B cell (primary cell): Measurements from ENCODE around the gene GMEB2. TPM values are rescaled to one million over a fixed set of nuclear protein-coding genes. Genes with fewer than 3 reads are reported as not detected.

ENCODE experiments used
- ATAC-seq: fragments of 200-7000 bp; cut with Tn5 transposase; one replicate; pipeline ENCODE4 v1.10.0; 2021; ENCODE audit warnings: low read depth, mild to moderate bottlenecking, moderate number of reproducible peaks, moderate library complexity
- CTCF ChIA-PET: fragments of 350-600 bp; sonication (Branson Sonifier 250); formaldehyde crosslinking; loops from one replicate; lab custom pipeline; 2021; ENCODE audit warnings: antibody characterized with exemption, inconsistent platforms; lab: Charles Lee
- POLR2A ChIA-PET: fragments of 350-600 bp; sonication (Branson Sonifier 250); formaldehyde crosslinking; loops from one replicate; lab custom pipeline; 2021; ENCODE audit warnings: antibody characterized with exemption; lab: Charles Lee
- DNase-seq: peaks from one replicate; pipeline ENCODE4 v3.0.0; 2013
- H2AFZ ChIP-seq: 2 replicates; pipeline ENCODE4 v1.6.1; 2012; ENCODE audit warnings: mild to moderate bottlenecking, low read depth, low read length; ENCODE audit not compliant: insufficient read depth, poor library complexity, severe bottlenecking
- H3K27ac ChIP-seq, 2 donors: 1 replicate in 1 of 2; 2 replicates in 1 of 2; pipeline ENCODE4 v1.5.1; 2012 to 2013; ENCODE audit warnings: low read length in 2 of 2, mild to moderate bottlenecking in 2 of 2, moderate library complexity in 1 of 2
- H3K27me3 ChIP-seq, 4 experiments: fragments of 200-600 bp in 1 of 4; sonication (generic) in 1 of 4; replicated peaks in 1 of 4; 1 replicate in 2 of 4; 2 replicates in 2 of 4; pipeline versions ENCODE4 v1.6.1 to v1.7.0; 2013 to 2016; ENCODE audit warnings: low read length in 3 of 4, mild to moderate bottlenecking in 2 of 4, mixed read lengths in 1 of 4, moderate library complexity in 1 of 4; ENCODE audit not compliant: insufficient read depth in 4 of 4, control insufficient read depth in 3 of 4; ENCODE audit errors: control extremely low read depth in 1 of 4
- H3K36me3 ChIP-seq, 2 experiments: replicated peaks in 1 of 2; 1 replicate in 1 of 2; 2 replicates in 1 of 2; pipeline versions ENCODE4 v1.6.1 to v1.7.1; 2013; ENCODE audit warnings: low read length in 1 of 2; ENCODE audit not compliant: insufficient read depth in 2 of 2, control insufficient read depth in 1 of 2; ENCODE audit errors: control extremely low read depth in 1 of 2, extremely low read depth in 1 of 2
- H3K4me1 ChIP-seq, 2 donors: fragments of 200-600 bp in 1 of 2; sonication (generic) in 1 of 2; 1 replicate in 1 of 2; 2 replicates in 1 of 2; pipeline versions ENCODE4 v1.5.1 to v1.6.1; 2013 to 2017; ENCODE audit warnings: low read length in 2 of 2; ENCODE audit not compliant: control insufficient read depth in 2 of 2, insufficient read depth in 2 of 2
- H3K4me2 ChIP-seq: replicated peaks from 2 replicates; pipeline ENCODE3; 2012; ENCODE audit warnings: mild to moderate bottlenecking, low read depth, low read length; ENCODE audit not compliant: poor library complexity, severe bottlenecking
- H3K4me3 ChIP-seq, 5 experiments: fragments of 200-600 bp in 1 of 5; sonication (generic) in 1 of 5; 1 replicate in 3 of 5; 2 replicates in 2 of 5; pipeline versions ENCODE4 v1.5.1 to v1.7.0; 2011 to 2016; ENCODE audit warnings: low read length in 4 of 5, mild to moderate bottlenecking in 4 of 5, low read depth in 2 of 5, control low read depth in 1 of 5, moderate library complexity in 1 of 5; ENCODE audit not compliant: insufficient read depth in 1 of 5; ENCODE audit errors: control extremely low read depth in 1 of 5, extremely low read depth in 1 of 5
- H3K79me2 ChIP-seq: fragments of 200-600 bp; sonication (generic); one replicate; pipeline ENCODE4 v1.6.0; 2016; ENCODE audit warnings: low read length; ENCODE audit not compliant: control insufficient read depth, insufficient read depth
- H3K9ac ChIP-seq: fragments of 200-600 bp; sonication (generic); 2 replicates; pipeline ENCODE4 v1.6.1; 2017; ENCODE audit warnings: mild to moderate bottlenecking, low read length, moderate library complexity
- H3K9me3 ChIP-seq, 3 donors: one replicate each; pipeline versions ENCODE4 v1.6.1 to v1.7.1; 2013; ENCODE audit warnings: low read length in 2 of 3; ENCODE audit not compliant: control insufficient read depth in 2 of 3, insufficient read depth in 1 of 3; ENCODE audit errors: control extremely low read depth in 1 of 3
- H4K20me1 ChIP-seq: 2 replicates; pipeline ENCODE4 v1.6.0; 2012; ENCODE audit warnings: mild to moderate bottlenecking, low read length; ENCODE audit not compliant: insufficient read depth, control insufficient read depth, poor library complexity, severe bottlenecking
- H3K27ac Mint-ChIP-seq: one replicate; pipeline ENCODE4 v1.8.0; 2021; ENCODE audit warnings: mixed read lengths
- H3K27me3 Mint-ChIP-seq: one replicate; pipeline ENCODE4 v1.8.0; 2021; ENCODE audit warnings: mixed read lengths
- H3K4me1 Mint-ChIP-seq: one replicate; pipeline ENCODE4 v1.8.0; 2021; ENCODE audit warnings: mixed read lengths
- H3K4me3 Mint-ChIP-seq: one replicate; pipeline ENCODE4 v1.8.0; 2021; ENCODE audit warnings: mixed read lengths
- H3K9me3 Mint-ChIP-seq: one replicate; pipeline ENCODE4 v1.8.0; 2022; ENCODE audit warnings: mixed read lengths; ENCODE audit not compliant: insufficient read depth
- EZH2 ChIP-seq: IDR thresholded peaks from 2 replicates; pipeline ENCODE4 v1.6.1; 2012; ENCODE audit warnings: borderline replicate concordance, low read depth, mild to moderate bottlenecking, moderate library complexity, low read length; ENCODE audit not compliant: insufficient read depth, poor library complexity, severe bottlenecking
- WGBS: methylation state at CpG from one replicate; pipeline ENCODE4 v1.1.5; 2013; ENCODE audit warnings: missing lambda C conversion rate; ENCODE audit not compliant: insufficient coverage; 5-methylcytosine and 5-hydroxymethylcytosine counted together
- intact Hi-C: fragments of 100-400 bp; cut with micrococcal nuclease; formaldehyde crosslinking; loops from one replicate; pipeline ENCODE4 v1.10.0; 2022
- polyA plus RNA-seq: library from polyadenylated mRNA; depleted of rRNA; stranded (reverse); fragments of >200 nt; gene quantifications from 2 replicates; pipeline ENCODE4 v1.2.3, GENCODE V29; 2012
- total RNA-seq, 2 donors: library from RNA; stranded (reverse); fragments of 120-200 nt in 1 of 2; gene quantifications; 1 replicate in 1 of 2; 2 replicates in 1 of 2; pipeline versions ENCODE4 v1.2.3 to v1.2.4, GENCODE V29; 2013 to 2022
- TF ChIP-seq, protein P1 (sequence below): fragments of 200-600 bp; IDR thresholded peaks from one replicate; pipeline ENCODE4 v1.8.0; 2022; ENCODE audit warnings: antibody characterized with exemption, mild to moderate bottlenecking

Gene GMEB2
- total and polyA plus RNA-seq, 2 donors (not counting 1 experiment from before 2014, with no cell fraction given), result 17.7 to 24.5 TPM

DNA sequence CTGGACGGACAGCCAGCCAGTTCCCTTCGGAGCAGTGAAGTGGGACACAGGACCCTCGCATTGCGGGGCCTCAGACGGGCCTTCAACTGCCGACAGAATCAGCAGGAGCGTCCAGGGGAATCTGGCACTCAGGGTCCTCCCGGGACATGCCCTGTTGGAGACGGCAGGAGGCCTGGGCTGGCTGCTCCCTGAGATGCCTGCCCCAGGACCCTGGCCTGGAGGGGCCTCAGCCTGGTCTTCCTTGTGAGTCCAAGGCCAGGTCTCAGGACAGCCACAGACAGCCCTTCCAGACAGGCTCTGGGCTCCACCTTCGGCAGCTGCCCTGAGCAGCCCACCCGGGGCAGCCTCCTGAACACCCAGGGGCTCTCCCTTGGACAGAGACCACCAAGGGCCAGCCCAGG is 38.3 kb downstream of the GMEB2 start:
- H3K9me3 Mint-ChIP-seq, result no peaks in the 10 kb centered on the region
- TF ChIP-seq EZH2, result no peak
- TF ChIP-seq, protein P1, sequence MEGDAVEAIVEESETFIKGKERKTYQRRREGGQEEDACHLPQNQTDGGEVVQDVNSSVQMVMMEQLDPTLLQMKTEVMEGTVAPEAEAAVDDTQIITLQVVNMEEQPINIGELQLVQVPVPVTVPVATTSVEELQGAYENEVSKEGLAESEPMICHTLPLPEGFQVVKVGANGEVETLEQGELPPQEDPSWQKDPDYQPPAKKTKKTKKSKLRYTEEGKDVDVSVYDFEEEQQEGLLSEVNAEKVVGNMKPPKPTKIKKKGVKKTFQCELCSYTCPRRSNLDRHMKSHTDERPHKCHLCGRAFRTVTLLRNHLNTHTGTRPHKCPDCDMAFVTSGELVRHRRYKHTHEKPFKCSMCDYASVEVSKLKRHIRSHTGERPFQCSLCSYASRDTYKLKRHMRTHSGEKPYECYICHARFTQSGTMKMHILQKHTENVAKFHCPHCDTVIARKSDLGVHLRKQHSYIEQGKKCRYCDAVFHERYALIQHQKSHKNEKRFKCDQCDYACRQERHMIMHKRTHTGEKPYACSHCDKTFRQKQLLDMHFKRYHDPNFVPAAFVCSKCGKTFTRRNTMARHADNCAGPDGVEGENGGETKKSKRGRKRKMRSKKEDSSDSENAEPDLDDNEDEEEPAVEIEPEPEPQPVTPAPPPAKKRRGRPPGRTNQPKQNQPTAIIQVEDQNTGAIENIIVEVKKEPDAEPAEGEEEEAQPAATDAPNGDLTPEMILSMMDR, result no peak
- Histone ChIP-seq H4K20me1 (no peaks in the 10 kb centered on the region), H3K4me1 (peaks cover 3 to 8% of the 10 kb centered on the region in 2 donors), H3K36me3 (peaks cover 0 to 39% of the 10 kb centered on the region in 2 experiments), H3K9ac (no peak overlapping the region), H3K27me3 (no peaks in the 10 kb centered on the region), H2AFZ (no peak overlapping the region), H3K79me2 (peaks cover 4% of the 10 kb centered on the region), H3K9me3 (no peaks in the 10 kb centered on the region), H3K27ac (no peak overlapping the region), H3K4me3 (no peak overlapping the region), H3K4me2 (no peak overlapping the region)
- ATAC-seq (no peak), DNase-seq (no peak)
- H3K27ac Mint-ChIP-seq, result no peak overlapping the region
- H3K4me1 Mint-ChIP-seq, result peaks cover 2% of the 10 kb centered on the region
- CTCF ChIA-PET, result no interaction called here
- POLR2A ChIA-PET, result no interaction called here
- intact Hi-C loops, result no loop called here
- WGBS, result 94% methylated on average over 11 of the region's 11 CpGs
- H3K27me3 Mint-ChIP-seq, result no peaks in the 10 kb centered on the region
- H3K4me3 Mint-ChIP-seq, result no peak overlapping the region

DNA sequence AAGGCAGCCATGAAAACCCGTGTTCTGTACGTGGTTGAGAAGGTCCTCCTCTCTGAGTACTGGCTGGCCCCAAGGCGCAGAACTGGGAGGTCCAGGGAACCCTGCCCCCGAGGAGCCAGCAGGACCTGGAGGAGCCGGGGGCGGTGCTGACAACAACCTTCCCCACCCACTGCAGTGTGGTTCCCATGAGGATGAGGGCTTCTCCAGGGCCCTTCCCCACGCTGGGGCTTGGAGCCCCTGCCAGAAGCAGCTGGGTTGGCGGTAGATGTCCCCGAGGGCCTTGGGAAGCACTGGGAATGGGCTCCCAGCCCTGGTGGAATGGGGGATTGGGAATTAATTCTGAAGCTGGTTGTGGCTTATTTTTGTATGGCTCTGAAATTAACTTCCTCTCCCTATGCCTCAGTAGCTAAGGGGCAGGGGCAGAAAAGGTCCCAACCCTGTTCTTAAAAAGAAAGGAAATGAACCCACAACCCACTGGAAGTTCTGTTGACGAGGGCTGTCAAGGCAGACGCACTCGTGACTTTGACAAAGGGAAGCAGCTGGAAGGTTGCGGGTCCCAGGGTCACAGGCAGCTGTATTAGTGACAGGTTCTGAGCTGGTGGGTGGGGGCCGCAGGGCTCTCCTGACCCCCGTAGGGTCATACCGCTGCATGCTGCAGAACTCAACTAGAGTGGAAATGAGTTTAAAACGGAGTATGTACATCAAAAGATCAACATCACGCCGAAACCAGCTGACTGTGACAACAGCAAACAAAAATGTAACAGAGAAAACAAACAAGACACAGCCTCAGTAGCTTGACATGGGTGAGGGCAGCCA is 38.9 kb downstream of the GMEB2 start:
- Histone ChIP-seq H4K20me1 (no peaks in the 10 kb centered on the region), H3K4me1 (peaks cover 3 to 8% of the 10 kb centered on the region in 2 donors), H3K4me3 (no peak overlapping the region), H3K27me3 (no peaks in the 10 kb centered on the region), H3K9ac (no peak overlapping the region), H2AFZ (no peak overlapping the region), H3K9me3 (no peaks in the 10 kb centered on the region), H3K36me3 (peaks cover 0 to 36% of the 10 kb centered on the region in 2 experiments), H3K4me2 (no peak overlapping the region), H3K79me2 (no peaks in the 10 kb centered on the region), H3K27ac (peak overlapping the region in 1 of 2 donors; percentile 16)
- ChIA-PET CTCF (no interaction called here), POLR2A (no interaction called here)
- Mint-ChIP-seq H3K27me3 (no peaks in the 10 kb centered on the region), H3K9me3 (no peaks in the 10 kb centered on the region), H3K4me1 (peaks cover 2% of the 10 kb centered on the region), H3K27ac (peak overlapping the region; percentile 37), H3K4me3 (no peak overlapping the region)
- TF ChIP-seq, protein P1, result no peak
- no peak for TF ChIP-seq EZH2
- WGBS, result 35% methylated on average over 17 of the region's 19 CpGs
- intact Hi-C loops, result no loop called here
- DNase-seq (peak; percentile 34), ATAC-seq (no peak)
